DMS79 treated with DMSO at 0.1 percent for 48 hours (cell line): ENCODE measurements around the gene DRAM2.
"Not testable (repeated sequence)": the region's sequence is repeated elsewhere in the genome, so short reads cannot be mapped to it uniquely, and the experiment has no call there.

ENCODE experiments used
- DNase-seq: peaks from one replicate; lab custom pipeline; 2025; lab: John Stamatoyannopoulos, UW

DRAM2 gene

GRCh38 chr1:111082421-111083203, 57.3 kb downstream of the DRAM2 start:
- DNase-seq = no peak

GRCh38 chr1:111079329-111079728, 60.6 kb downstream of the DRAM2 start:
- DNase-seq = not testable (repeated sequence)

DNA sequence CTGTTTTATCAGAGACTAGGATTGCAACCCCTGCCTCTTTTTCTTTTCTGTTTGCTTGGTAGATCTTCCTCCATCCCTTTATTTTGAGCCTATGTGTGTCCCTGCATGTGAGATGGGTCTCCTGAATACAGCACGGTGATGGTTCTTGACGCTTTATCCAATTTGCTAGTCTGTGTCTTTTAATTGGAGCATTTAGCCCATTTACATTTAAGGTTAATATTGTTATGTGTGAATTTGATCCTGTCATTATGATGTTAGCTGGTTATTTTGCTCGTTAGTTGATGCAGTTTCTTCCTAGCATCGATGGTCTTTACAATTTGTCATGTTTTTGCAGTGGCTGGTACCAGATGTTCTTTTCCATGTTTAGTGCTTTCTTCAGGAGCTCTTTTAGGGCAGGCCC, 62.6 kb downstream of the DRAM2 start:
- not testable (repeated sequence) for DNase-seq
